NOMO-1 treated with DMSO at 0.1 percent for 48 hours (cell line): ENCODE data around the gene KRTAP5-6.
"Not testable (repeated sequence)": the region's sequence is repeated elsewhere in the genome, so short reads cannot be mapped to it uniquely, and the experiment has no call there.

Experiments
- DNase-seq: peaks from one replicate; lab custom pipeline; 2025; ENCODE audit not compliant: unreplicated experiment; lab: John Stamatoyannopoulos, UW

KRTAP5-6 gene

GRCh38 chr11:1683216-1683615 lies 13.8 kb upstream of the KRTAP5-6 start:
- DNase-seq: not testable (repeated sequence)

GRCh38 chr11:1683904-1684572 lies 13.0 kb upstream of the KRTAP5-6 start:
- not testable (repeated sequence) for DNase-seq

- not testable (repeated sequence) for DNase-seq
Observed at GRCh38 chr11:1684886-1685874, 11.8 kb upstream of the KRTAP5-6 start.

DNA sequence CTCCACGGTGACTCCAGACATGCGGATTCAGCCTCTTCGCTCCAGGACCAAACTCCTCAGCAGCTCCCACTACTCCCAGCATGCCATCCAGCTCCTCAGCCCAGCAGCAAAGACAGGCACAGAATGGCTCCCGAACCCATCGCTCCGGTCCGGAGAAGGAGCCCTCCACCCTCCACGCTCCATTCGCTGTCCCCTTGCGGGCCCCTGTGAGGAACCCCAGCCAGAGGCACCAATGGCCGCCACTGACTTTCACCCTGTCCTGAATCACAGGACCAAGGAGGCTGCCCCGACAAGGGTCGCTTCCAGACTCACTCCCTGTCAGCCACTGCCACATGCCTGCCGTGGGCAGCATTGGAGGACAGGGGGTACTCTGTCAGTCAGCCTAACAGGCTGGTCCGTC lies 10.8 kb upstream of the KRTAP5-6 start:
- not testable (repeated sequence) for DNase-seq

DNA sequence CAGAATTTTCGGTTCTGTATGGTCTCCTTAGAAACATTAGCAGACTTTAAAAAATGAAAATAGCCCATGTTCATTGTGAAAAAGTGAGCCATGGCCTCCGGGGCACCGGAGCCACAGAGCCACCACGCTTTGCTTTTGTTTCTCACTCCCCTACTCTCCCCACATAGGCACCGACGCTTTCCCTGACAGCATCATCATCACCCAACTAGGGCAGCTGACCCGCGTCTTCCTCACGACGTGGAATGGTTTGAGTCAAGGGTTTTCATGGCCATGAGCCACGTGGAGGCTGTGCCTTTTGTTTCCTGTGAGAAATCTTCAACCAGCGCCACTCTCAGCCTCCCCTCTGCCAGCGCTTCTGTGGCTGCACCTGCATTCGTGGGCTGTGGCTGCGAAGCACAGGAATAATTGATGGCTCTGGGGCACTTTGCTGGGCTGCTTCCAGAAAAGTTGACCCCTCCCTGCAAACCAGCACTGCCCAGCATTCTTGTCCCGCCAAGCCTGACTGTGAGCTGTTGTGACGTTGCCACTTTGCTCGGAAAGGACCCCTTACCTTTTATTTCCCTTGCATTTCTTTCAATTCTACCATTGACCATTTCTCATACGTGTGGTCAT lies 8.6 kb upstream of the KRTAP5-6 start:
- DNase-seq: not testable (repeated sequence)

- DNase-seq: not testable (repeated sequence)
Observed at GRCh38 chr11:1689250-1690166, 7.5 kb upstream of the KRTAP5-6 start.

GRCh38 chr11:1690167-1691025 lies 6.6 kb upstream of the KRTAP5-6 start:
- DNase-seq: no peak

DNA sequence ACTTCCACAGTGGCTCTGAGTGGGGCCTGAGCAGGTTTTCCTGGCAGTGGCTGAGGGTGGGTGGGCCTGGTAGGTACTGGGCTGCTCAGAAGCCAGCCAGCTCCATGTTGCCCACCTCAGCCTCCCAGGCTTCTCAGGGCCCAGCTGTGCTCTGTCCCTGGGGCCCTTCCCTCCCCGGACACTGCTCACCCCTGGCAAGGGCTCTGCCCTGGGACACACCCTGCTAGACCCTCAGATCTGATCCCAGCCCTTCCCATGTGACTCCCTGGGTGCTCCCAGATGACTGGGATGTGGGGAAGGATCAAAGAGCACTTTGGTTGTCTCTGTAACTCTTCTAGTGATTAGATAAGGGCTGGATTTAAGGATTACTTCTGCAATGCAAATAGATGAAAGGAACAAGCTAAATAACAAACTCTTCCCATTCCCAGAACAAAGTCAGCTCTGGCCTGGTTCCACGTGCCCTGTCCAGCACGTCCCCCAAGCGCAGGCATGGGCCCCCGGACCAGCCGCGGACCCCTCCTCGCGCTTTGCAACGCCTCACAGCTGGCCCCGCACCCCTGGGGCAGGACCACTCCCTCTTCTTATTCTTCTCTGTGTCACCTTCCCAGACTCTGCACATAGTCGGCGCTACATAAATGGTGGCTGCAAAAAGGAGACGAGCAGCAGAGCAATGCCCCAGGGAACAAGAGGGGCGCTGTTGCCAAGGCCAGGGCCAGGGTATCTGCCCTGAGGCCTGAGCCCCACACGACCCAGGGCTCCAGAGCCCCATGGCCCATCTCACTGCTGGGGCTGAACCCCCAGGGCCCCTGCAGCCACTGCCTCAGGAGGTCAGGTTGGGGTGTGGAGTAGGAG lies 5.7 kb upstream of the KRTAP5-6 start:
- no peak for DNase-seq

GRCh38 chr11:1691878-1692707 lies 4.9 kb upstream of the KRTAP5-6 start:
- DNase-seq: no peak

DNA sequence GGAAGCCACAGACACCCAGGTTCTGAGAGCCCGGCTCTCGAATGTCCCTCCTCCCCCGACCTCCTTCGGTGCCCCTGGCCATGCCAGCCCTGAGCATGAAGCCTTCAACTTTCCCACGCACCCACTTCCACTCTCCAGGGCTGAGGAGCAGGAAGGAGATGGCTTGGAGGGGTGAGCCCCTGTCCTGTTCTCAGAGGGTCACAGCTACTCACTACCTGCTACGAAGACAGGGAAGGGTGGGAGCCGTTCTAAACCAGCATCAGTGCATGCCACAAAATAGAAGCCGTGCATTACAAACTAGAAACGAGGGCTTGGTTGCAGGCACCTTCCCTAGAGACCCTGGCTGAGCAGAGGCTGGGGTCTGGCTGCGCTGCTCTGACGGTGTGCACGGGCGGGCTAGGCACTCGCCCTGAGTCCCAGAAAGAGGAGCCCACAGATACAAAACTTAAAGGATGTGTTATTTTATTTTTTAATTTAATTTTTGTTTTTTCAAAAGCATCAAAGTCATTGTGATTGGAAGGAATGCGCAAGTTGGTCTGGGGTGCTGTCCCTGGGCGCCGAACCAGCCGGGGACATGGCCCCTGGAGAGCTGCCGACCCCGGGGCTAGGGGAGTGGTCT lies 4.2 kb upstream of the KRTAP5-6 start:
- DNase-seq: no peak

DNA sequence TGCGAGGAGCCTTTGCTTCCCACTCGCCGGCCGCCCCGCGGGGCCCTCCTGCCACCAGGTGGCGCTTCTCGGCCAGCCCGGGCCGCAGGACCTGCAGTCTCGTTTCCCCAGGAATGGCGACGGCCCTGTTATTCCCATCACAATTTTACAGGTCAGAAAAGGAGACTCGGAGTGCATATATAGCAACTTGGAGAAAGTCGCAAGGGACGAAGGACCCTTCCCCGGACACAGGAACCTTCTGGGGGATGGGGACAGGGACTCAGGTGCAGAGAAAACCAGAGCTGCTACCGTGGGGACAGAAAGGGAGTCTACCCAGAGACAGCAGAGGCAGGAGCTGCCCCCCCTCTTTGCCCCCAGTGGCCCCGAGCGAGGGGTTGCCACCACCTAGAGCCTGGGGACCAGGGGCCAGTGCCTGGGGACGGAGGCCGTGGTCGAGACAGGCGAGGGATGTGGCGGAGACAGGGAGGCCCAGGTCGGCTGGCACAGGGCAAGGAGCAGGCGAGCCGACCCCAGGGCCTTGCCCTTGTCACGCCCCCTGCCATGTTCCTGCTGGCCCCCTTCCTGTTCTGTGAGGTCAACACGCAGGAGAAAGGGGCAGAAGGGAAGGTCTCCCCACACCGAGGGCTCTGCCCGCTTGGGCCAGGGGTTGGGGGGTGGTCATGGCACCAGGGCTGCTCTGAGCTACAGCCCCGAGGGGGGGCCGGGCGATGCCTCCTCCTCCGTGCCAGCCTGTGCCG lies 3.5 kb upstream of the KRTAP5-6 start:
- peak; percentile 31 for DNase-seq

- DNase-seq: peak; percentile 78
Observed at GRCh38 chr11:1694064-1694845, 2.7 kb upstream of the KRTAP5-6 start.

DNA sequence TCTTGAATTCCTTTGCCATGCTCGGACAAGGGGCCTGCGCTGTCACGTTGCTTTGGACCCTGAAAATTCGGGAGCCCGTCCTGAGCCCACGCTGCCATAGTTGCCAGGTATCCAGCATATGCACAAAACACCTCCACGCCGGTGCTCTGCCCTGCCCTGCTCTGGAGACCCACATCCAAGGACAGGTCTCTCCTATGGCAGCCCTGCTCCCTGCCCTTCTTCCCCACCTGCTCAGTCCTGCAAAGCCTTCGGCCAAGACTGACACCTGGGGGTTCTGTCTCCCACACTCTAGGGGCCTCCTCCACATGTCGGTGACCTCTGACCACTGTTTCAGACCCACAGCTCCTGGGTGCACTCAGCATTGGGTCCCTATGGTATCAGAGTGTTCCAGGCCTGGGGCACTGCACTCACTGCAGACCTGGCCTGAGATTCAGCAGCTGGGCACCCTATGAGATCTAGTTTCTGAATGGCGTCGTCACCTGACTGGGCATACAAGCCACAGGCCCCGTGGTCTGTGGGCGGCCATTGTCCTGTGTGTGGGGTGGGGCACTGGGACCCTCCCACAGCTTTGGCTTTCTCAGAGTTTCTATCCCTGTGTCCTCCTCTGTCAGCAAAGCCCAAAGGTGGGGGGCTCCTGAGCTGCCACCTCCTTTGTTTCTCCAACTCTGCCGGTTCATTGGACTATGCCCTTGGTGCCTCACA lies 2.0 kb upstream of the KRTAP5-6 start:
- no peak for DNase-seq

GRCh38 chr11:1695548-1696108 lies 1.4 kb upstream of the KRTAP5-6 start:
- DNase-seq: no peak

DNA sequence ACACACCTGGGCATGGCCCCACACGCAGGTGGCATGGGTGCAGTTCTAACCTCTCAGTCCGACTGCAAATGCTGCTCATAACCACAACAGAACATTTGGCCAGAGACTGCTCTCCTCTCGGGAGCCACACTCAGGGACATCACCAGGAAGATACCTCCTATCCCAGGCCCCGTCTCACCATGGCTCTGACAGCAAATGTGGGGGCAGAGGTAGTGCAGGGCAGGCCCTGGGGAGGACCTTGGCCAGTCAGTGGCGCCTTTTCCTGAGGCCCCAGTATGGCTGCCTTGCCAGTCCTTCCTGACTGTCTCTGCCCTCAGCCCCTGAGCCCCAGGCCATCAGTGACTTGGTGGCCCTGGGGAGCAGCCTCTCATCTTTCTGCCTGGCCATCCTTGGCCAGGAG lies 2.8 kb downstream of the KRTAP5-6 start:
- no peak for DNase-seq
